CD4-positive, alpha-beta T cell treated with Interleukin-6 at 100 ng/mL for 8 hours (primary cell): ENCODE measurements around the gene CTTN.
"Not testable (repeated sequence)": the region's sequence is repeated elsewhere in the genome, so short reads cannot be mapped to it uniquely, and the experiment has no call there.

Experiments
- DNase-seq: peaks from one replicate; pipeline ENCODE4 v3.0.0-alpha.2; 2020; ENCODE audit warnings: mixed read lengths, low spot score

CTTN gene

GRCh38 chr11:70429724-70430521 is 31.6 kb downstream of the CTTN start:
- DNase-seq = no peak

DNA sequence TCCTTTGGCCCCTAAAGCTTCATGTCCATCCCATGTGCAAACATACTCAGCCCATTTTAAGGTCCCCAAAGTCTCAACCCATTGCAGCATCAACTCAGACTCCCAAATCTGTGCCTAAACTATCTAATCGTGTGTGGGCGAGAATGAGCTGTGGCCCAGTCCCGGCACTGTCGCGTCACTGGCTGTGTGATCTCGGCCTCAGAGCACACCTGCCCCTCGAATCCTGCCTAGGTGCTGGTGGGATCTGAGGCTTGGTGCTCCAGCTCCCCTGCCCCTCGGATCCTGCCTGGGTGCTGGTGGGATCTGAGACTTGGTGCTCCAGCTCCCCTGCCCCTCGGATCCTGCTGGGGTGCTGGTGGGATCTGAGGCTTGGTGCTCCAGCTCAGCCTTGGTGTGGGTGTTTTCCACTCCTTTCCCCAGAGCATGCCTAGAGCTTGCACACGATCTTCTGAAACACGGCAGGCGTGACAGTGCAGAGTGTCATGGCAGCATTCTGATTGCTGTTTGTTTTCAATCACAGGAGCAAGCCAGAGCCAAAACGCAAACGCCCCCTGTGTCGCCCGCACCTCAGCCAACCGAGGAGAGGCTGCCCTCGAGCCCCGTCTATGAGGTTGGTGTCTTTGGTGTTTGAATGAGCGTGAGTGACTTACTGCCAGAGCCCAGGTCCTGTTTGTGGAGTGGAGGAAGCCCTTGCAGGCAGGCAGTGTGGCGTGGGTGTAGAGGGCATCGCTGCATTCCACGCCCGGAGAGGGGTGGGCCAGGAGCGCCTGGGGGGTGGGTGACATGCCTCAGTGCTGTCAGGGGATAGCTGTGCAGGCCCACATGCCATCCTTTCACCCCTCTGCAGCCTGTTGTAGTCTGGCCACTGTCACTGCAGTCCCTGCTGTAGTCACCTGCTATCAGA is 32.6 kb downstream of the CTTN start:
- DNase-seq = no peak

DNA sequence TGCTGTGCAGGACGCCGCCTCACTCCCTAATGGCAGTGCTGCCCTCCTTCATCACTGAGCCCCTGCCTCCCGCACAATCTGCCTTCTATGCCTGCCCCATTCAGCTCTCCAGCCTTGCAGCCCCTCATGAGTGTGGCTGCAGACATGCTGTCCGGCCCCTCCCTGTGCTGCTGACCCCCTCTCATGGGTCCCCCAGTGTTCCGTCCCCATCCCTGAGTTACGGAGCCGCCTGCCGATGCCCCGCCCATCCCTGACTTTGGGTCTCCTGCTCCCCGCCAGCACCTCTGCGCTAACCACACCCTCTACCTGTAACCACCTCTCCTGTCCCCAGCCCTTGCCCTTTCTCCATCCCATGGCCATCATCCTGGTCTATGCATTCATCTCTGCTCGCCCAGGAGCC is 33.3 kb downstream of the CTTN start:
- no peak for DNase-seq

GRCh38 chr11:70432065-70432464 is 33.7 kb downstream of the CTTN start:
- DNase-seq = no peak

- DNase-seq = no peak
These were observed 34.3 kb downstream of the CTTN start for GRCh38 chr11:70432580-70432979.

- no peak for DNase-seq
These were observed 34.7 kb downstream of the CTTN start for GRCh38 chr11:70433038-70433437.

GRCh38 chr11:70433526-70433925 is 35.2 kb downstream of the CTTN start:
- DNase-seq = no peak

DNA sequence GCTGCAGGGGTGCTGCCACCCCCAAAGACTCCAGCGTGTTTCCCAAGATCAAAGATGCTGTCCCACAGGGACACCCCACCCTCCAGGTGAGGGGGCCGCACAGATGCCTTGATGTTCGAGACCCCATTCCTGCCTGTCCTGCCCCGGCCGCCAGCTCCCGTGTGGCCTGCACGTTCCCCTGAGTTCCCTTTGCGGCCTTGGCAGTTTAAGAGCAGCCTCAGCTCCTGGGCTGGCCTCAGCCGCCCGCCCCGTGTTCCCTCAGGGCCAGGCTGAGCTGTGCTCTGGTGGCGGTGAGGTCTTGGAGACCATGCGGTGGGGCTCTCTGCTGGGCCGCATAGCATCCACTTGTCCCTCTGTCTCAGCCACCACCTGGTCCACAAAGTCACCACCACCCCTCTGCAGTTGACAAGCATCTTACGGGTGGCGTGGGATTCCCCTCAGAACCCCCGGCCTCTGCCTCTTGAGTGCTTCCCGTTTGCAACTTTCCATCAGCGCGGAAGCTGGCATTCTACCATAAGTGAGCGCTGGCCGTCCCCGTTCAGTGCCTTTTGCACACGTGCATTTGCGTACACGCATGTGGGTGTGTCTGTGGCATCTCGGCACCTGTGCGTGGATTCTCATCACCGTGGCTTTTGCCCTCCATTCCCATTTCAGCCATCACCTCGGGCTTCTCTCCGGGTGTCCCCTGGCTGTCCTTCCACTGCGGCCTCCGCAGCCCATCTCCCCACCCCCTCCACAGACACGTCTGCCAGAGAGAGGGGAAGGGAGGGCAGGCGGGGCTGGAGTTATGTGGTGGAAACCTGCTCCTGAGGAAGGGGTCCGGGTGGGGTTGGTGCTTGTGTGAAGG is 35.9 kb downstream of the CTTN start:
- no peak for DNase-seq

GRCh38 chr11:70434813-70435278 is 36.5 kb downstream of the CTTN start:
- no peak for DNase-seq

- no peak for DNase-seq
These were observed 37.0 kb downstream of the CTTN start for GRCh38 chr11:70435361-70435760.

- DNase-seq = no peak
These were observed 37.6 kb downstream of the CTTN start for GRCh38 chr11:70435765-70436500.

GRCh38 chr11:70436501-70436860 is 38.2 kb downstream of the CTTN start:
- no peak for DNase-seq

- no peak for DNase-seq
These were observed 38.9 kb downstream of the CTTN start for GRCh38 chr11:70437111-70437784.

GRCh38 chr11:70440206-70440605 is 41.9 kb downstream of the CTTN start:
- no peak for DNase-seq

GRCh38 chr11:70443773-70444030 is 45.4 kb downstream of the CTTN start:
- no peak for DNase-seq

DNA sequence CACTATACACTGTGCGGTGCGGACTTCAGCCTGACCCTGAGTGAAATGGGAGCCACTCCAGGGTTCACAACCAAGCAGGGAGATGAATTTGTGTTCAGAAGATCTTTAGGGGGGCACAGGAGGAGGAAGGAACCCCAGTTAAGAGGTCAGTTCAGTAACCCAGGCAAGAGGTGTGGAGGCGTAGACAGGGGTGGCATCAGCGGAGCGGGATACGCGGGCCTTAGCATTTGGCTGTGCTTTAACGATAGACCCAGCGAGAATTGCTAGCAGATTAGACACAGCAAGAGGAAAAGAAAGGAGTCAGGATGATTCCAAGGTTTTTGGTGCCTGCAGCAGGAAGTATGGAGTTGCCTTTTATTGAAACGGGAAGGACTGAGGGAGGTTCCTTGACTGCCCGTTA is 46.8 kb downstream of the CTTN start:
- no peak for DNase-seq

DNA sequence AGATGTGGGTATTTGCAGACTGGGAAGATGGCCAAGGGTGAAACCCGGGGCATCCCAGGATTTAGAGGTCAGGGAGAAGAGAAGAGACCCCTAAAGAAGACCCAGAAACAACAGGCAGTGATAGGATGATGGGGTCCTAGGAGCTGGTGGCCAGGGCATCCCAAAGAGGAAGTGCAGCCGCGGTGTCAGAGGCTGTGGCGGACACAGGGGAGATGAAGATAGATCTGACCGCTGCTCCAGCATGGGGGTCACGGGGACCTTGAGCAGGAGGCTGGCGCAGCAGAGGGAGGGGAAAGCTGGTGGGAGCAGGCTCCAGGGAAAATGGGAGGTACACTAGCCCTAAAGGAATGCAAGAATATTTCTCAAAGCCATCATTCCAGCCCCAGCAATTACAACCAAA is 47.3 kb downstream of the CTTN start:
- no peak for DNase-seq

GRCh38 chr11:70448983-70449567 is 50.7 kb downstream of the CTTN start:
- no peak for DNase-seq

DNA sequence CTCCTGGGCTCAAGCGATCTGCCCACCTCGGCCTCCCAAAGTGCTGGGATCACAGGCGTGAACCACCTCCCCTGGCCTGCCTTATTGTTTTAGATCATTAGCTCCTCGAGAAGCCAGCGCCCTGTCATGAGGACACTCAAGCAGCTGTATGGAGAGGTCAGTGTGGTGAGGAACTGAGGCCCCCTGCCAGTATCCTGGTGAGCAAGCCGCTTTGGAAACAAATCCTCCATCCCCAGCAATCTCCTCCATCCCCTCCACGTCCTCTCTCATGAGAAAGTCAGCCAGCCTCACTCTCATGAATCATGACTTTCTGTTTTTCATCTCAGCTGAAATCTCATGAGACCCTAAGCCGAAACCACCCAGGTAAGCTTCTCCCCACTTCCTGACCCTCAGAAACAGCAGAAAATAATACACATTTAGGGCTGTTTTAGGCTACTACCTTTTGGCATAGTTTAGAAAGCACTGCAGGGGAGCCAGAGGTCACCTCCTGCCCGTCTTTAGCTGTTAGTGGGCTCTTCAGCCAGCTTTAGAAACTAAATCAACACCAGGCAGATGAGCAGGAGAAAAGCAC is 56.0 kb downstream of the CTTN start:
- no peak for DNase-seq

DNA sequence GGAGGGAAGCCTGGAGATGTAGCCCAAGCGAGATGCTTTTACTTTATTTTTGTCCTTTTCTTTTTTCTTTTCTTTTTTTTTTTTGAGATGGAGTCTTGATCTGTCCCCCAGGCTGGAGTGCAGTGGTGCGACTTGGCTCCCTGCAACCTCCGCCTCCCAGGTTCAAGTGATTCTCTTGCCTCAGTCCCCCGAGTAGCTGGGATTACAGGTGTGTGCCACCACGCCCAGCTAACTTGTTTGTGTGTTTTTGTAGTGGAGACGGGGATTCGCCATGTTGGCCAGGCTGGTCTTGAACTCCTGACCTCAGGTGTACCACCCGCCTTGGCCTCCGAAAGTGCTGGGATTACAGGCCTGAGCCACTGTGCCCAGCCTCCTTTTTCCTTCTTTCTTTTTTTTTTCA is 56.5 kb downstream of the CTTN start:
- DNase-seq = not testable (repeated sequence)

GRCh38 chr11:70455354-70455753 is 57.0 kb downstream of the CTTN start:
- no peak for DNase-seq
